Measurements from ENCODE around the gene ZFP69.

The ZFP69 gene

GRCh38 chr1:40475268-40475667 is 1.8 kb upstream of the ZFP69 start:
- Histone ChIP-seq H3K27ac (ENCODE audit: extremely low read depth, low read depth, low read length) (no peak overlapping the region), H3K4me1 (ENCODE audit: control insufficient read depth, insufficient read depth, low read length) (no peaks in the 10 kb centered on the region), H3K36me3 (ENCODE audit: control insufficient read depth in 2 of 2, insufficient read depth in 1 of 2, low read length in 2 of 2) (peaks cover 0 to 13% of the 10 kb centered on the region in 2 experiments; a peak in 1 of 3 replicates), H3K9me3 (ENCODE audit: control insufficient read depth, insufficient read depth, low read depth, low read length) (no peaks in the 10 kb centered on the region), H3K4me3 (ENCODE audit: low read depth, low read length) (no peak overlapping the region)
- ChIA-PET POLR2A (no interaction called here), CTCF (interaction anchor here (0.7 kb wide), 1 partner anchor 16 kb away, joined by 5 read pairs; no protein-coding TSS in a partner anchor)
- TF ChIP-seq ZNF354C (tag by site-specific recombination; IDR thresholded peaks at IDR 0.05; ENCODE audit: borderline replicate concordance, low read depth) (no peak), SETDB1 (IDR thresholded peaks at IDR 0.05; ENCODE audit: insufficient read length, low read length) (peak; percentile 94), ZNF664 (tag by site-specific recombination; IDR thresholded peaks at IDR 0.05) (peak; percentile 38; the same call in 1 of the 2 replicates), ZNF280D (tag by site-specific recombination; IDR thresholded peaks at IDR 0.05) (peak; percentile 66; the same call in 1 of the 2 replicates), ZNF626 (tag by site-specific recombination; IDR thresholded peaks at IDR 0.05) (0 out of 2 replicates have a peak, but pooled peaks have one; percentile 75), ZNF580 (tag by site-specific recombination; IDR thresholded peaks at IDR 0.05) (0 out of 2 replicates have a peak, but pooled peaks have one; percentile 34), ZNF335 (tag by site-specific recombination; conservative IDR thresholded peaks at IDR 0.05) (no peak)

- TF ChIP-seq ZBTB11 (tag by site-specific recombination; conservative IDR thresholded peaks at IDR 0.05; ENCODE audit: low read depth) (peak; percentile 95), PRDM10 (tag by site-specific recombination; IDR thresholded peaks at IDR 0.05) (0 out of 2 replicates have a peak, but pooled peaks have one; percentile 27), SETDB1 (IDR thresholded peaks at IDR 0.05; ENCODE audit: insufficient read length, low read length) (peak; percentile 23), ZNF341 (tag by site-specific recombination; IDR thresholded peaks at IDR 0.05; ENCODE audit: low read depth) (peak; percentile 6; the same call in 1 of the 2 replicates), REPIN1 (tag by site-specific recombination; IDR thresholded peaks at IDR 0.05; ENCODE audit: low read depth) (no peak), ZFHX2 (tag by site-specific recombination; conservative IDR thresholded peaks at IDR 0.05) (peak; percentile 75), ZNF518A (tag by site-specific recombination; conservative IDR thresholded peaks at IDR 0.05; ENCODE audit: low read depth) (peak; percentile 32; the same call in 1 of the 2 replicates), ZNF366 (tag by site-specific recombination; conservative IDR thresholded peaks at IDR 0.05) (no peak), EGR2 (tag by site-specific recombination; IDR thresholded peaks at IDR 0.05; ENCODE audit: low read depth) (0 out of 2 replicates have a peak, but pooled peaks have one; percentile 52), ZNF335 (tag by site-specific recombination; conservative IDR thresholded peaks at IDR 0.05) (peak; percentile 83), ZNF266 (tag by site-specific recombination; IDR thresholded peaks at IDR 0.05; ENCODE audit: low read depth) (no peak), ZBTB17 (tag by site-specific recombination; IDR thresholded peaks at IDR 0.05) (peak; percentile 30; the same call in 1 of the 2 replicates)
- Histone ChIP-seq H3K4me1 (ENCODE audit: control insufficient read depth, insufficient read depth, low read length) (no peaks in the 10 kb centered on the region), H3K4me3 (ENCODE audit: low read depth, low read length) (peak overlapping the region; percentile 55), H3K36me3 (ENCODE audit: control insufficient read depth in 2 of 2, insufficient read depth in 1 of 2, low read length in 2 of 2) (peaks cover 5 to 36% of the 10 kb centered on the region in 2 experiments; a peak in 2 of 3 replicates), H3K27ac (ENCODE audit: extremely low read depth, low read depth, low read length) (peak overlapping the region; percentile 28; the same call in 1 of the 2 replicates), H3K9me3 (ENCODE audit: control insufficient read depth, insufficient read depth, low read depth, low read length) (no peaks in the 10 kb centered on the region)
- CTCF ChIA-PET = interaction anchor here (1.3 kb wide), 1 partner anchor 38 kb away, joined by 3 read pairs; no protein-coding TSS in a partner anchor
- POLR2A ChIA-PET = interaction anchor here (1.9 to 2.4 kb wide), 3 partner anchors 27 to 54 kb away, joined by 5 to 13 read pairs (median 8); partner anchors contain the start of genes EXO5, ZFP69B and ZNF684
Observed at GRCh38 chr1:40477678-40478053, 576 bp downstream of the ZFP69 start.
